Activated B cell treated with CpG ODN at 0.5 μM for 24 hours (primary cell): ENCODE measurements around the gene MACROD1. TPM values are rescaled to one million over a fixed set of nuclear protein-coding genes. Genes with fewer than 3 reads are reported as not detected.

Experiments
- ATAC-seq: fragments of 200-7000 bp; cut with Tn5 transposase; one replicate; pipeline ENCODE4 v1.10.0; 2021; ENCODE audit warnings: low read depth, mild to moderate bottlenecking, moderate library complexity
- CTCF ChIA-PET: fragments of 350-600 bp; sonication (Branson Sonifier 250); formaldehyde crosslinking; loops from one replicate; lab custom pipeline; 2021; ENCODE audit warnings: antibody characterized with exemption; lab: Charles Lee
- POLR2A ChIA-PET: fragments of 350-600 bp; sonication (Branson Sonifier 250); formaldehyde crosslinking; loops from one replicate; lab custom pipeline; 2021; ENCODE audit warnings: antibody characterized with exemption; lab: Charles Lee
- DNase-seq: peaks from one replicate; pipeline ENCODE4 v3.0.0; 2022
- H3K27ac Mint-ChIP-seq: one replicate; pipeline ENCODE4 v1.8.0; 2020; ENCODE audit warnings: mixed read lengths
- H3K27me3 Mint-ChIP-seq: one replicate; pipeline ENCODE4 v1.8.0; 2021; ENCODE audit warnings: mixed read lengths
- H3K36me3 Mint-ChIP-seq: one replicate; pipeline ENCODE4 v1.8.0; 2021; ENCODE audit warnings: low read depth, mixed read lengths
- H3K4me1 Mint-ChIP-seq: one replicate; pipeline ENCODE4 v1.8.0; 2021; ENCODE audit warnings: mixed read lengths
- H3K4me3 Mint-ChIP-seq: one replicate; pipeline ENCODE4 v1.8.0; 2020; ENCODE audit warnings: mild to moderate bottlenecking, mixed read lengths
- H3K9me3 Mint-ChIP-seq: one replicate; pipeline ENCODE4 v1.8.0; 2020; ENCODE audit warnings: mixed read lengths
- CTCF ChIP-seq: fragments of 200-600 bp; IDR thresholded peaks from one replicate; pipeline ENCODE4 v1.8.0; 2022; ENCODE audit warnings: antibody characterized with exemption, mild to moderate bottlenecking
- intact Hi-C: fragments of 100-400 bp; cut with micrococcal nuclease; formaldehyde crosslinking; loops from one replicate; pipeline ENCODE4 v1.15.1; 2024
- total RNA-seq: library from RNA; stranded (reverse); gene quantifications from 2 replicates; pipeline ENCODE4 v1.2.3, GENCODE V29; 2022

The MACROD1 gene
- total RNA-seq, 1 donor from 2014 or later = 4.5 TPM

GRCh38 chr11:63999349-64000025 lies 166.4 kb downstream of the MACROD1 start:
- TF ChIP-seq CTCF = no peak
- no peaks in the 10 kb centered on the region for H3K9me3 Mint-ChIP-seq
- H3K4me1 Mint-ChIP-seq = peaks cover 9% of the 10 kb centered on the region
- intact Hi-C loops = loop anchor here (1.0 to 2.0 kb wide), 4 partner anchors 25 to 305 kb away; partner anchors contain the start of gene COX8A
- DNase-seq = peak; percentile 58
- H3K36me3 Mint-ChIP-seq = peaks cover 37% of the 10 kb centered on the region
- no peaks in the 10 kb centered on the region for H3K27me3 Mint-ChIP-seq
- H3K4me3 Mint-ChIP-seq = peak overlapping the region; percentile 56
- ChIA-PET CTCF (interaction anchor here (0.6 to 3.7 kb wide), 9 partner anchors 9 to 778 kb away, joined by 3 to 33 read pairs (median 6); partner anchors contain the start of genes MARK2 and OTUB1), POLR2A (interaction anchor here (0.6 to 1.9 kb wide), 8 partner anchors 9 to 1077 kb away, joined by 3 to 8 read pairs (median 4); partner anchors contain the start of genes OTUB1 and STIP1)
- no peak overlapping the region for H3K27ac Mint-ChIP-seq
- ATAC-seq = peak; percentile 73

GRCh38 chr11:63998558-63999348 lies 167.2 kb downstream of the MACROD1 start:
- intact Hi-C loops = no loop called here
- H3K4me3 Mint-ChIP-seq = peak overlapping the region; percentile 41
- H3K36me3 Mint-ChIP-seq = peaks cover 43% of the 10 kb centered on the region
- ATAC-seq (peak; percentile 12), DNase-seq (peak; percentile 26)
- H3K9me3 Mint-ChIP-seq = no peaks in the 10 kb centered on the region
- ChIA-PET CTCF (interaction anchor here (0.9 to 3.7 kb wide), 4 partner anchors 149 to 162 kb away, joined by 3 to 33 read pairs (median 14); partner anchors contain the start of gene MARK2), POLR2A (interaction anchor here (0.6 to 1.9 kb wide), 5 partner anchors 13 to 187 kb away, joined by 3 to 5 read pairs (median 3); partner anchors contain the start of genes OTUB1 and STIP1)
- H3K4me1 Mint-ChIP-seq = peaks cover 9% of the 10 kb centered on the region
- no peaks in the 10 kb centered on the region for H3K27me3 Mint-ChIP-seq
- no peak for TF ChIP-seq CTCF
- H3K27ac Mint-ChIP-seq = no peak overlapping the region

- CTCF ChIA-PET = interaction anchor here (0.9 kb wide), 1 partner anchor 153 kb away, joined by 3 read pairs; no protein-coding TSS in a partner anchor
- peak overlapping the region; percentile 19 for H3K4me3 Mint-ChIP-seq
- no peak overlapping the region for H3K27ac Mint-ChIP-seq
- no peaks in the 10 kb centered on the region for H3K9me3 Mint-ChIP-seq
- intact Hi-C loops = no loop called here
- POLR2A ChIA-PET = interaction anchor here (1.2 kb wide), 1 partner anchor 153 kb away, joined by 3 read pairs; no protein-coding TSS in a partner anchor
- DNase-seq (no peak), ATAC-seq (no peak)
- no peaks in the 10 kb centered on the region for H3K27me3 Mint-ChIP-seq
- H3K4me1 Mint-ChIP-seq = peaks cover 9% of the 10 kb centered on the region
- peaks cover 49% of the 10 kb centered on the region for H3K36me3 Mint-ChIP-seq
- TF ChIP-seq CTCF = no peak
Measured at GRCh38 chr11:63997801-63998337, 168.0 kb downstream of the MACROD1 start.

GRCh38 chr11:63997104-63997700 lies 168.7 kb downstream of the MACROD1 start:
- CTCF ChIA-PET = no interaction called here
- no peak overlapping the region for H3K4me3 Mint-ChIP-seq

More at GRCh38 chr11:63997104-63997700, 168.7 kb downstream of the MACROD1 start:
- Mint-ChIP-seq H3K9me3 (no peaks in the 10 kb centered on the region), H3K36me3 (peaks cover 53% of the 10 kb centered on the region), H3K27ac (no peak overlapping the region), H3K27me3 (no peaks in the 10 kb centered on the region), H3K4me1 (peaks cover 9% of the 10 kb centered on the region)
- ATAC-seq = no peak
- TF ChIP-seq CTCF = no peak
- DNase-seq = no peak
- intact Hi-C loops = no loop called here
- POLR2A ChIA-PET = no interaction called here
